ENCODE measurements around the gene ENOX1.

DNA sequence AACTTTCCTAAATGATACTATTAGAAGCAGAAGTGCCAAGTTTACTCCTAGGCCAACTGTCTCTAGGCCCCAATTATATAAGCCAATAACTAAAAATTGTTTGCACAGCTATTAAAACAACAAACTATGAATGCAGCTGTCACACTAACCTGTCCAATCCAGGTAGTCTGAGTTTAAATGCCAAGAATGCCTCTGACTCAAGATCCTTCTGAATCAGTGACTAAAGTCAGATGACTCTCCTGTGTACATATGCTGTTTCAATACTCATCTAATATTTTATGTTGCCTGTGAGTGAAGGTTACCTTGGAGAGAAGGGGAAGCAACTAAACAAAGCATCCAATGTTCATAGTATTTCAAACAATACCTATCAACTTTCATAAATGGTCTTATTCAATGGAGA is 257.0 kb downstream of the ENOX1 start:
- TF ChIP-seq POLR2A (IDR thresholded peaks at IDR 0.05) (no peak), CTCF (IDR thresholded peaks at IDR 0.05) (no peak)
